ENCODE data around the gene SLC43A1.

The SLC43A1 gene

DNA sequence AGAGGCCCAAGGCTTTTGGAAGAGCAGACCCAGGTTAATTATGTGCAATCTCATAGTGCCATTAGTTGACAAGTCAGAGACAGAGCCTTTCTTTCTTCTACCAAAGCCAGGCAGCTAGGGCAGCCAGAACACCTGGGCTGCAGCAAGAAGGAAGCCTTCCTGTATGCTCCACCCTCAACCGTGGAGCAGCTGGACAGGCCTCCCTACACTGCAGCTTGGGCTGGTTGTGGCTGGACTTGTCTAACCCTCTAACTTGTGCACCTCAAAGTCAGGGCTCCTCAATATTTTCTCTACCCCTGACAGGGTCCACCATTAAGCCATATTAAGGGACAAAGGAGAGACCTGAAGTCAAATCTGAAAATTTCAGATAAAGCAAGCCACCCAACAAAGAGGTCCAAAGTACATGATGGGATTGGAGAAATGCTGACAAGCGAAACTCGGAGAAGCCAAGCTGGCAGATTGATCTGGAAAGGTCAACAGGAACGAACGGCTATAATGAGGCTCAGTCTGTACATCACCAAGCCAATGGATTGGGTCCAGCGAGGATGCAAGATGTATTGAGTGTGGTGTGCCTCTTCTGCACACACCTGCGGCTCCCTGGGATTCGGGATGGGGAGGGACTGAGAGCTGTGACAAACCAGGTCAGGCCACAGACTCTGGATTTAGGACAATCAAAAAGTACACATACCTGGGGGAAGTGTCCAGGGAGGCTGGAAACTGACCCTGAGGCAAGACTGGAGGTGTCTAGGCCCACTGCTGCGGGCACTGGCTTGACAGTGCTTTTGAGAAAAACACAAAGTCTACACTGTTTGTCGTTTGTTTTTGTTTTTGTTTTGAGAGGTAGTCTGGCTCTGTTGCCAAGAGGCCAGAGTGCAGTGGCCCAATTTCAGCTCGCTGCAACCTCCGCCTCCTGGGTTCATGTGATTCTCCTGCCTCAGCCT, 76.9 kb downstream of the SLC43A1 start:
- TF ChIP-seq ZNF274 (IDR thresholded peaks at IDR 0.05; ENCODE audit: low read depth, low read length), result no peak
- no peak overlapping the region for H3K4me3 ChIP-seq (ENCODE audit: low read length)

DNA sequence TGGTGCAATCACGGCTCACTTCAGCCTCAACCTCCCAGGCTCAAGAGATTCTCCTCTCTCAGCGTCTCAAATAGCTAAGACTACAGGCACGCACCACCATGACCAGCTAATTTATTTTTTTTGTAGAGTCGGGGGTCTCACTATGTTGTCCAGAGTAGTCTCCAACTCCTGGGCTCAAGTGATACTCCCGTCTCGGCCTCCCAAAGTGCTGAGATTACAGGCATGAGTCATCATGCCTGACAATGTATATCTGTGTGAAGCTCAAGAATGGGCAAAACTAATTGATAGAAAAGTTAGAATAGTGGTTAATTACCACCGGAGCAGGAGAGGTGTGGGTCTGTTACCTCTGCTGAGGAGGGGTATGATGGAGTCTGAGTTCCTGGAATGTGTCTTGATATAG, 79.5 kb downstream of the SLC43A1 start:
- no peak for TF ChIP-seq ZNF274 (IDR thresholded peaks at IDR 0.05; ENCODE audit: low read depth, low read length)
- H3K4me3 ChIP-seq (ENCODE audit: low read length), result no peak overlapping the region

DNA sequence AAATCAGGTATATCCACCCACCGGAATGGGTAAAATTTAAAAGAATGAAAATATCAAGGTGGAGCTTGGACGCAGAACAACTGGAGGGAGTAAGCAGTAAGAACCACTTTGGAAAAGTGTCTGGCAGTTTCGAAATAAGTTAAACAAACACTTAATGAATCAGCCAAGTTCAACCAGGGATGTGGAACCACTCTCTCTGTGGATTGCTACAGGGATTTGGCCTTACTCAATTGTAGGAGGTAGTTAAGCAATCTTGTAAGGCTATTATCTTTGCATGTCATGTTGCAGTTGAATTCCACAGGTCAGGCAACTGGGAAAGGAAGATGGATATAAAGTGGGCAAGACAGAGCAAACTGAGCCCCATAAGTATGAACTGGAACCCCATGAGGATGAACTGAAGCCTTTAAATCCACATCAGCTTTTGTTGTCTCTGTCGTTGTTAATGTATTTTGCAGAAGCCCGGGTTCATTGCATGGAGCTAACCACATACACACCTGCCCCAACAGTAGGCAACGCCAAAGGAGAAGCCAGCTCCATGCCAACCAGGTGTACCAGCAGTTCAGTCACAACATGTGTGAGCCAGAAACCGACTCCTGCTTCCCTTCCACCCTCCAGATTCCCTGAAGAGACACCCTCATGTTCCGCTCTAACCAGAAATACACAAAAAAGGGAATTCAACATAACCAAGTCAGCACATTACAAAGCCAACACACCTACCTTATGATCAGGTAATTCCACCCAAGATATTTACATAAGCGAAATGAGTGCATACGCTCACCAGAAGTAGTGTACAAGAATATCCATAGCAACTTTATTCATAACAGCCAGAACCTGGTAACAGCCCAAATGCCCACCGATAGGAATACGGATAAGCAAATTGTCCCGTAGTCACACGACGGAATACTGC, 80.6 kb downstream of the SLC43A1 start:
- H3K4me3 ChIP-seq (ENCODE audit: low read length), result no peak overlapping the region
- no peak for TF ChIP-seq ZNF274 (IDR thresholded peaks at IDR 0.05; ENCODE audit: low read depth, low read length)
